Loucy (cell line): ENCODE measurements around the gene RAMACL.

Experiments used
- CTCF ChIP-seq: fragments of 200-600 bp; sonication (generic); conservative IDR thresholded peaks from 2 replicates; pipeline ENCODE4 v1.5.1; 2014; ENCODE audit warnings: mild to moderate bottlenecking, antibody characterized with exemption, low read length
- EZH2phosphoT487 ChIP-seq: fragments of 200-600 bp; IDR thresholded peaks from 2 replicates; pipeline ENCODE4 v1.6.1; 2018; ENCODE audit warnings: antibody characterized with exemption, mild to moderate bottlenecking, moderate library complexity, borderline replicate concordance

- TF ChIP-seq CTCF (no peak), EZH2phosphoT487 (no peak)
Observed at GRCh38 chr6:166595949-166596348, 9.5 kb upstream of the RAMACL start.
